H9 (cell line): Measurements from ENCODE around the gene ALDH1A1. TPM values are rescaled to one million over a fixed set of nuclear protein-coding genes. Genes with fewer than 3 reads are reported as not detected.

Source experiments
- DNase-seq: peaks from one replicate; pipeline ENCODE4 v3.0.0-alpha.2; 2017
- H2AFZ ChIP-seq: one replicate; pipeline ENCODE4 v1.6.1; 2013; ENCODE audit warnings: mild to moderate bottlenecking, low read length, control low read depth, moderate library complexity
- H2AK5ac ChIP-seq: 2 replicates; pipeline ENCODE4 v1.6.1; 2013; ENCODE audit warnings: low read length, control low read depth, mixed read lengths; ENCODE audit not compliant: insufficient read length
- H2BK120ac ChIP-seq: one replicate; pipeline ENCODE4 v1.6.1; 2013; ENCODE audit warnings: low read depth, mild to moderate bottlenecking, low read length, control low read depth, inconsistent platforms; ENCODE audit not compliant: poor library complexity, severe bottlenecking
- H2BK12ac ChIP-seq: 2 replicates; pipeline ENCODE4 v1.6.1; 2013; ENCODE audit warnings: low read length, control low read depth, mixed read lengths, low read depth; ENCODE audit not compliant: insufficient read length
- H2BK15ac ChIP-seq: 2 replicates; pipeline ENCODE4 v1.6.1; 2013; ENCODE audit warnings: low read depth, low read length, control low read depth
- H2BK20ac ChIP-seq: one replicate; pipeline ENCODE4 v1.6.1; 2013; ENCODE audit warnings: low read depth, mild to moderate bottlenecking, low read length, control low read depth, inconsistent platforms; ENCODE audit not compliant: poor library complexity, severe bottlenecking
- H2BK5ac ChIP-seq: 2 replicates; pipeline ENCODE4 v1.6.1; 2013; ENCODE audit warnings: low read length, control low read depth, mixed read lengths; ENCODE audit not compliant: insufficient read length
- H3K14ac ChIP-seq: 2 replicates; pipeline ENCODE4 v1.6.1; 2013; ENCODE audit warnings: low read length, control low read depth; ENCODE audit not compliant: insufficient read depth
- H3K18ac ChIP-seq: 2 replicates; pipeline ENCODE4 v1.6.1; 2013; ENCODE audit warnings: low read depth, mild to moderate bottlenecking, mixed read lengths, low read length, control low read depth; ENCODE audit not compliant: insufficient read length
- H3K23ac ChIP-seq: 2 replicates; pipeline ENCODE4 v1.6.1; 2013; ENCODE audit warnings: low read length, control low read depth, mixed read lengths, low read depth; ENCODE audit not compliant: insufficient read length
- H3K23me2 ChIP-seq: 2 replicates; pipeline ENCODE4 v1.6.1; 2013; ENCODE audit warnings: low read depth, mild to moderate bottlenecking, mixed read lengths, low read length, control low read depth; ENCODE audit not compliant: insufficient read length, poor library complexity, severe bottlenecking
- H3K27ac ChIP-seq: 2 replicates; pipeline ENCODE4 v1.5.1; 2013; ENCODE audit warnings: low read length, control low read depth, mixed read lengths, low read depth; ENCODE audit not compliant: insufficient read length
- H3K27me3 ChIP-seq: 2 replicates; pipeline ENCODE4 v1.6.1; 2013; ENCODE audit warnings: low read length, control low read depth, inconsistent platforms; ENCODE audit not compliant: insufficient read depth
- H3K4ac ChIP-seq: 2 replicates; pipeline ENCODE4 v1.6.1; 2013; ENCODE audit warnings: low read depth, mild to moderate bottlenecking, control low read depth, inconsistent platforms, low read length, moderate library complexity
- H3K4me1 ChIP-seq: 2 replicates; pipeline ENCODE4 v1.6.1; 2013; ENCODE audit warnings: low read length, control low read depth, inconsistent platforms; ENCODE audit not compliant: insufficient read depth
- H3K4me2 ChIP-seq: 2 replicates; pipeline ENCODE4 v1.6.1; 2013; ENCODE audit warnings: low read length, control low read depth, mixed read lengths; ENCODE audit not compliant: insufficient read length, insufficient read depth
- H3K56ac ChIP-seq: 2 replicates; pipeline ENCODE4 v1.6.1; 2013; ENCODE audit warnings: low read depth, mild to moderate bottlenecking, mixed read lengths, low read length, control low read depth; ENCODE audit not compliant: insufficient read length
- H3K79me1 ChIP-seq: 2 replicates; pipeline ENCODE4 v1.6.1; 2013; ENCODE audit warnings: low read depth, mild to moderate bottlenecking, moderate library complexity, low read length, control low read depth, inconsistent platforms; ENCODE audit not compliant: insufficient read depth, poor library complexity, severe bottlenecking
- H3K79me2 ChIP-seq: 2 replicates; pipeline ENCODE4 v1.6.1; 2013; ENCODE audit warnings: low read length, control low read depth, inconsistent platforms; ENCODE audit not compliant: insufficient read depth
- H3K9ac ChIP-seq: 2 replicates; pipeline ENCODE4 v1.6.1; 2013; ENCODE audit warnings: low read length, control low read depth, mixed read lengths; ENCODE audit not compliant: insufficient read length; ENCODE audit errors: extremely low read depth
- H3K9me3 ChIP-seq: one replicate; pipeline ENCODE4 v1.6.1; 2013; ENCODE audit warnings: low read depth, low read length, inconsistent platforms; ENCODE audit not compliant: control insufficient read depth
- H3T11ph ChIP-seq: one replicate; pipeline ENCODE4 v1.6.1; 2013; ENCODE audit warnings: mild to moderate bottlenecking, low read length, control low read depth, inconsistent platforms
- H4K20me1 ChIP-seq: one replicate; pipeline ENCODE4 v1.6.1; 2013; ENCODE audit not compliant: control insufficient read depth, insufficient read length, insufficient read depth
- H4K5ac ChIP-seq: 2 replicates; pipeline ENCODE4 v1.6.1; 2013; ENCODE audit warnings: low read depth, mild to moderate bottlenecking, mixed read lengths, low read length, control low read depth; ENCODE audit not compliant: insufficient read length
- H4K8ac ChIP-seq: replicated peaks from 2 replicates; pipeline ENCODE4 v1.6.1; 2013; ENCODE audit warnings: low read length, control low read depth, mixed read lengths, low read depth; ENCODE audit not compliant: insufficient read length
- H4K91ac ChIP-seq: 2 replicates; pipeline ENCODE4 v1.6.1; 2013; ENCODE audit warnings: low read depth, mild to moderate bottlenecking, moderate library complexity, mixed read lengths, low read length, control low read depth; ENCODE audit not compliant: insufficient read length
- H3K27ac Mint-ChIP-seq, 3 experiments: 2 replicates in 2 of 3; 3 replicates in 1 of 3; pipeline ENCODE4 v1.8.0; 2020 to 2021; ENCODE audit warnings: mixed read lengths in 3 of 3, mild to moderate bottlenecking in 1 of 3, moderate library complexity in 1 of 3
- H3K27me3 Mint-ChIP-seq: 2 replicates; pipeline ENCODE4 v1.8.0; 2021; ENCODE audit warnings: low read depth, mild to moderate bottlenecking, moderate library complexity, mixed read lengths
- H3K36me3 Mint-ChIP-seq, 3 experiments: 2 replicates in 2 of 3; 3 replicates in 1 of 3; pipeline ENCODE4 v1.8.0; 2020 to 2021; ENCODE audit warnings: low read depth in 3 of 3, mixed read lengths in 3 of 3; ENCODE audit not compliant: insufficient read depth in 1 of 3
- H3K4me1 Mint-ChIP-seq, 2 experiments: 2 replicates each; pipeline ENCODE4 v1.8.0; 2020; ENCODE audit warnings: mixed read lengths in 2 of 2
- H3K4me3 Mint-ChIP-seq, 2 experiments: 2 replicates in 1 of 2; 3 replicates in 1 of 2; pipeline ENCODE4 v1.8.0; 2020 to 2021; ENCODE audit warnings: mild to moderate bottlenecking in 2 of 2, mixed read lengths in 2 of 2, moderate library complexity in 1 of 2
- H3K9me3 Mint-ChIP-seq, 2 experiments: 2 replicates in 1 of 2; 3 replicates in 1 of 2; pipeline ENCODE4 v1.8.0; 2020; ENCODE audit warnings: mild to moderate bottlenecking in 2 of 2, mixed read lengths in 2 of 2, moderate library complexity in 1 of 2
- CTCF ChIP-seq: fragments of 200-600 bp; sonication (generic); conservative IDR thresholded peaks from 3 replicates; pipeline ENCODE4 v1.8.0; 2021; ENCODE audit warnings: antibody characterized with exemption, mild to moderate bottlenecking
- WGBS: extraction: QIAGEN DNeasy Blood & Tissue Kit; methylation state at CpG from one replicate; pipeline ENCODE4 v1.1.7; 2013; ENCODE audit warnings: missing lambda C conversion rate, low lambda C conversion rate, mixed read lengths; ENCODE audit not compliant: insufficient read length; ENCODE audit errors: extremely low coverage; 5-methylcytosine and 5-hydroxymethylcytosine counted together
- total RNA-seq: library from RNA; stranded (reverse); gene quantifications from 2 replicates; pipeline ENCODE4 v1.2.1, GENCODE V29; 2021

Gene ALDH1A1
- total RNA-seq, 1 experiment from 2014 or later: 1.1 TPM

GRCh38 chr9:72949244-72949582, 3.6 kb downstream of the ALDH1A1 start:
- H4K5ac ChIP-seq: no peak overlapping the region
- no peak overlapping the region for H4K8ac ChIP-seq
- Mint-ChIP-seq H3K4me1 (peaks cover 14 to 15% of the 10 kb centered on the region in 2 experiments), H3K36me3 (no peaks in the 10 kb centered on the region), H3K27ac (no peak overlapping the region), H3K27me3 (no peaks in the 10 kb centered on the region), H3K9me3 (no peaks in the 10 kb centered on the region), H3K4me3 (no peak overlapping the region)
- H2AK5ac ChIP-seq: no peak overlapping the region
- no peak overlapping the region for H3K4me2 ChIP-seq
- H3K14ac ChIP-seq: no peak overlapping the region
- H3K9ac ChIP-seq: no peak overlapping the region
- no peaks in the 10 kb centered on the region for H3K79me2 ChIP-seq
- no peaks in the 10 kb centered on the region for H3K9me3 ChIP-seq
- no peak overlapping the region for H2BK20ac ChIP-seq
- TF ChIP-seq CTCF: no peak
- WGBS: no CpG with 5 or more reads among the region's 1 CpG
- no peak overlapping the region for H4K91ac ChIP-seq
- no peak overlapping the region for H3T11ph ChIP-seq
- H3K23me2 ChIP-seq: no peaks in the 10 kb centered on the region
- peak overlapping the region; percentile 56 for H2AFZ ChIP-seq
- no peak overlapping the region for H3K4ac ChIP-seq
- H4K20me1 ChIP-seq: no peaks in the 10 kb centered on the region
- no peaks in the 10 kb centered on the region for H3K79me1 ChIP-seq
- no peaks in the 10 kb centered on the region for H3K27me3 ChIP-seq
- peaks cover 2% of the 10 kb centered on the region; the same call in 1 of the 2 replicates for H3K4me1 ChIP-seq
- no peak overlapping the region for H3K23ac ChIP-seq
- DNase-seq: no peak
- H2BK5ac ChIP-seq: no peak overlapping the region
- no peak overlapping the region for H3K18ac ChIP-seq
- no peak overlapping the region for H2BK12ac ChIP-seq
- H2BK15ac ChIP-seq: no peak overlapping the region
- H2BK120ac ChIP-seq: no peak overlapping the region
- no peak overlapping the region for H3K56ac ChIP-seq
- no peak overlapping the region for H3K27ac ChIP-seq
